ENCODE data around the gene PMPCA. TPM values are rescaled to one million over a fixed set of nuclear protein-coding genes. Genes with fewer than 3 reads are reported as not detected.

PMPCA gene
- total and polyA plus RNA-seq, 2 donors (not counting 3 experiments of a cell fraction or from before 2014, with no cell fraction given) = 69.0 to 75.3 TPM

- Histone ChIP-seq H3K79me2 (ENCODE audit: control insufficient read depth, insufficient read depth, low read length) (peaks cover 3% of the 10 kb centered on the region), H3K36me3 (ENCODE audit: control insufficient read depth in 2 of 2, extremely low read depth in 1 of 2, insufficient read depth in 2 of 2, low read length in 2 of 2) (no peaks in the 10 kb centered on the region), H3K9me3 (replicated peaks; ENCODE audit: control insufficient read depth, insufficient read depth, low read length) (no peaks in the 10 kb centered on the region), H3K27me3 (ENCODE audit: control insufficient read depth in 2 of 2, insufficient read depth in 2 of 2, low read length in 2 of 2) (no peaks in the 10 kb centered on the region), H3K27ac (ENCODE audit: insufficient read depth, low read depth, low read length) (no peak overlapping the region), H3K4me1 (ENCODE audit: control insufficient read depth, extremely low read depth, insufficient read depth, low read length) (peaks cover 7% of the 10 kb centered on the region), H3K9me1 (replicated peaks; ENCODE audit: control insufficient read depth, extremely low read depth, insufficient read depth, low read length) (no peaks in the 10 kb centered on the region), H4K20me1 (replicated peaks; ENCODE audit: control insufficient read depth, extremely low read depth, insufficient read depth, low read length) (no peaks in the 10 kb centered on the region), H2AFZ (ENCODE audit: low read depth, low read length) (no peak overlapping the region), H3K9ac (replicated peaks; ENCODE audit: extremely low read depth, insufficient read depth, low read length) (no peak overlapping the region), H3K4me3 (replicated peaks in 1 of 3; ENCODE audit: insufficient read depth in 1 of 3, low read depth in 1 of 3, low read length in 3 of 3) (no peak overlapping the region), H3K4me2 (ENCODE audit: insufficient read depth, low read length) (no peak overlapping the region)
- BruUV-seq (replicated peaks) = no TSS peak
- dilution Hi-C loops (cut with MboI; ENCODE audit: extremely low pct_ligation_motif_present, low sequenced_read_pairs) = no loop called here
- POLR2A ChIA-PET = no interaction called here
- intact Hi-C loops (cut with micrococcal nuclease) = no loop called here
- CTCF ChIA-PET = interaction anchor here (0.8 to 1.1 kb wide), 5 partner anchors 10 to 63 kb away, joined by 3 read pairs; no protein-coding TSS in a partner anchor
- no peak for TF ChIP-seq GATA2 (IDR thresholded peaks at IDR 0.05; ENCODE audit: insufficient read depth, insufficient read length, low read depth, low read length)
- TF ChIP-seq MYC (IDR thresholded peaks at IDR 0.05; ENCODE audit: low read depth, low read length) = no peak
- no peak for TF ChIP-seq FOS (IDR thresholded peaks at IDR 0.05; ENCODE audit: borderline replicate concordance, insufficient read depth, low read length)
- TF ChIP-seq, protein P1, sequence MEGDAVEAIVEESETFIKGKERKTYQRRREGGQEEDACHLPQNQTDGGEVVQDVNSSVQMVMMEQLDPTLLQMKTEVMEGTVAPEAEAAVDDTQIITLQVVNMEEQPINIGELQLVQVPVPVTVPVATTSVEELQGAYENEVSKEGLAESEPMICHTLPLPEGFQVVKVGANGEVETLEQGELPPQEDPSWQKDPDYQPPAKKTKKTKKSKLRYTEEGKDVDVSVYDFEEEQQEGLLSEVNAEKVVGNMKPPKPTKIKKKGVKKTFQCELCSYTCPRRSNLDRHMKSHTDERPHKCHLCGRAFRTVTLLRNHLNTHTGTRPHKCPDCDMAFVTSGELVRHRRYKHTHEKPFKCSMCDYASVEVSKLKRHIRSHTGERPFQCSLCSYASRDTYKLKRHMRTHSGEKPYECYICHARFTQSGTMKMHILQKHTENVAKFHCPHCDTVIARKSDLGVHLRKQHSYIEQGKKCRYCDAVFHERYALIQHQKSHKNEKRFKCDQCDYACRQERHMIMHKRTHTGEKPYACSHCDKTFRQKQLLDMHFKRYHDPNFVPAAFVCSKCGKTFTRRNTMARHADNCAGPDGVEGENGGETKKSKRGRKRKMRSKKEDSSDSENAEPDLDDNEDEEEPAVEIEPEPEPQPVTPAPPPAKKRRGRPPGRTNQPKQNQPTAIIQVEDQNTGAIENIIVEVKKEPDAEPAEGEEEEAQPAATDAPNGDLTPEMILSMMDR (IDR thresholded peaks at IDR 0.05; ENCODE audit: extremely low read depth in 1 of 2, insufficient read depth in 1 of 2, low read depth in 1 of 2, low read length in 2 of 2) = no peak
- no peak for TF ChIP-seq POLR2A (IDR thresholded peaks at IDR 0.05; ENCODE audit: low read depth, low read length)
- no peak for TF ChIP-seq JUN (IDR thresholded peaks at IDR 0.05; ENCODE audit: borderline replicate concordance, insufficient read depth, insufficient read length, low read depth)
- no peak for TF ChIP-seq POLR2AphosphoS5 (IDR thresholded peaks at IDR 0.05; ENCODE audit: insufficient read depth, low read depth, low read length)
- TF ChIP-seq EZH2 (IDR thresholded peaks at IDR 0.05; ENCODE audit: borderline replicate concordance, low read depth, low read length, severe bottlenecking) = no peak
- TF ChIP-seq MAX (IDR thresholded peaks at IDR 0.05; ENCODE audit: insufficient read depth, insufficient read length) = no peak
- no peak for DNase-seq (ENCODE audit: low read depth, low spot score)
- FAIRE-seq = no peak
These were observed 43.6 kb upstream of the PMPCA start for GRCh38 chr9:136366826-136367225.

Data from endothelial cell of umbilical vein (primary cell).